ENCODE results near the gene BCAS4. TPM values are rescaled to one million over a fixed set of nuclear protein-coding genes. Genes with fewer than 3 reads are reported as not detected.

BCAS4 gene
- total RNA-seq, 1 experiment from 2014 or later: 7.6 TPM

GRCh38 chr20:50772420-50773185, 22.3 kb upstream of the BCAS4 start:
- Histone ChIP-seq H3K79me2 (ENCODE audit: low read depth) (no peaks in the 10 kb centered on the region), H3K4me3 (no peak overlapping the region), H3K9me2 (ENCODE audit: insufficient read depth) (no peaks in the 10 kb centered on the region), H3F3A (ENCODE audit: insufficient read depth, low read depth) (peaks cover 14% of the 10 kb centered on the region; the same call in 1 of the 2 replicates), H4K20me1 (ENCODE audit: insufficient read depth) (no peaks in the 10 kb centered on the region), H3K27me3 (ENCODE audit: insufficient read depth, low read depth) (no peaks in the 10 kb centered on the region), H3K4me2 (no peak overlapping the region), H3K9me3 (ENCODE audit: insufficient read depth, low read depth) (no peaks in the 10 kb centered on the region), H3K4me1 (replicated peaks; ENCODE audit: insufficient read depth) (no peaks in the 10 kb centered on the region), H3K27ac (no peak overlapping the region), H2AFZ (no peak overlapping the region), H3K36me3 (ENCODE audit: low read depth) (no peaks in the 10 kb centered on the region)
- BruUV-seq (replicated peaks): no TSS peak
- intact Hi-C loops (cut with micrococcal nuclease; ENCODE audit: unreplicated experiment): no loop called here
- DNase-seq: no peak
- CTCF ChIA-PET: interaction anchor here (0.6 kb wide), 4 partner anchors 20 to 548 kb away, joined by 3 to 5 read pairs (median 4); no protein-coding TSS in a partner anchor
- POLR2A ChIA-PET (ENCODE audit: unreplicated experiment): no interaction called here
- TF ChIP-seq EZH2 (IDR thresholded peaks at IDR 0.05; ENCODE audit: low read depth): no peak
- TF ChIP-seq CTCF (conservative IDR thresholded peaks at IDR 0.05): no peak

- no peaks in the 10 kb centered on the region for H3K9me2 ChIP-seq (ENCODE audit: insufficient read depth)
- H3F3A ChIP-seq (ENCODE audit: insufficient read depth, low read depth): peaks cover 14% of the 10 kb centered on the region; the same call in 1 of the 2 replicates
- no peak overlapping the region for H3K4me2 ChIP-seq
- H3K4me1 ChIP-seq (replicated peaks; ENCODE audit: insufficient read depth): no peaks in the 10 kb centered on the region
- no TSS peak for BruUV-seq (replicated peaks)
- TF ChIP-seq EZH2 (IDR thresholded peaks at IDR 0.05; ENCODE audit: low read depth): no peak
- no peak for TF ChIP-seq CTCF (conservative IDR thresholded peaks at IDR 0.05)
- no peaks in the 10 kb centered on the region for H3K9me3 ChIP-seq (ENCODE audit: insufficient read depth, low read depth)
- H3K36me3 ChIP-seq (ENCODE audit: low read depth): no peaks in the 10 kb centered on the region
- H3K27me3 ChIP-seq (ENCODE audit: insufficient read depth, low read depth): no peaks in the 10 kb centered on the region
- no peak overlapping the region for H3K4me3 ChIP-seq
- CTCF ChIA-PET: interaction anchor here (0.6 kb wide), 1 partner anchor 140 kb away, joined by 3 read pairs; no protein-coding TSS in a partner anchor
- no peak overlapping the region for H3K27ac ChIP-seq
- no peak overlapping the region for H2AFZ ChIP-seq
- H3K79me2 ChIP-seq (ENCODE audit: low read depth): no peaks in the 10 kb centered on the region
- intact Hi-C loops (cut with micrococcal nuclease; ENCODE audit: unreplicated experiment): no loop called here
- POLR2A ChIA-PET (ENCODE audit: unreplicated experiment): no interaction called here
- H4K20me1 ChIP-seq (ENCODE audit: insufficient read depth): no peaks in the 10 kb centered on the region
- DNase-seq: no peak
These were observed 20.3 kb upstream of the BCAS4 start for GRCh38 chr20:50774515-50774914.

GRCh38 chr20:50776122-50776817, 18.6 kb upstream of the BCAS4 start:
- H3K36me3 ChIP-seq (ENCODE audit: low read depth): no peaks in the 10 kb centered on the region
- no peaks in the 10 kb centered on the region for H3K79me2 ChIP-seq (ENCODE audit: low read depth)
- intact Hi-C loops (cut with micrococcal nuclease; ENCODE audit: unreplicated experiment): no loop called here
- H3F3A ChIP-seq (ENCODE audit: insufficient read depth, low read depth): peaks cover 14% of the 10 kb centered on the region; the same call in 1 of the 2 replicates
- no peak overlapping the region for H3K27ac ChIP-seq
- no peak overlapping the region for H3K4me2 ChIP-seq
- no peaks in the 10 kb centered on the region for H4K20me1 ChIP-seq (ENCODE audit: insufficient read depth)
- no peaks in the 10 kb centered on the region for H3K4me1 ChIP-seq (replicated peaks; ENCODE audit: insufficient read depth)
- no peak overlapping the region for H3K4me3 ChIP-seq
- H2AFZ ChIP-seq: no peak overlapping the region
- H3K9me2 ChIP-seq (ENCODE audit: insufficient read depth): no peaks in the 10 kb centered on the region
- TF ChIP-seq EZH2 (IDR thresholded peaks at IDR 0.05; ENCODE audit: low read depth) (no peak), CTCF (conservative IDR thresholded peaks at IDR 0.05) (no peak)
- no peaks in the 10 kb centered on the region for H3K9me3 ChIP-seq (ENCODE audit: insufficient read depth, low read depth)
- ChIA-PET POLR2A (ENCODE audit: unreplicated experiment) (interaction anchor here (0.6 kb wide), 1 partner anchor 12 kb away, joined by 5 read pairs; no protein-coding TSS in a partner anchor), CTCF (no interaction called here)
- no peak for DNase-seq
- no peaks in the 10 kb centered on the region for H3K27me3 ChIP-seq (ENCODE audit: insufficient read depth, low read depth)
- BruUV-seq (replicated peaks): no TSS peak

Measured in PC-9 (cell line).